GM19239 (cell line): ENCODE measurements around the gene GTPBP2.

Experiments used
- DNase-seq: peaks from one replicate; pipeline ENCODE4 v3.0.0; 2011; ENCODE audit warnings: low spot score; ENCODE audit not compliant: insufficient read length
- FAIRE-seq: peaks from 2 replicates; lab custom pipeline; 2011; peaks lifted over from hg19 to GRCh38; lab: Jason Lieb, UNC

Gene GTPBP2

GRCh38 chr6:43629104-43629504 lies at the start of gene GTPBP2:
TSS of gene GTPBP2 (minus strand) at chr6:43629264. CDS start at chr6:43629162, 102 bp downstream.
- peak; percentile 95 for FAIRE-seq
- DNase-seq: peak; percentile 89

GRCh38 chr6:43678341-43678740 lies 49.3 kb upstream of the GTPBP2 start:
- no peak for FAIRE-seq
- DNase-seq: no peak

GRCh38 chr6:43677759-43678158 lies 48.7 kb upstream of the GTPBP2 start:
- no peak for DNase-seq
- no peak for FAIRE-seq

GRCh38 chr6:43676962-43677606 lies 48.0 kb upstream of the GTPBP2 start:
- FAIRE-seq: no peak
- DNase-seq: no peak

GRCh38 chr6:43674921-43675320 lies 45.9 kb upstream of the GTPBP2 start:
- no peak for FAIRE-seq

GRCh38 chr6:43674291-43674690 lies 45.2 kb upstream of the GTPBP2 start:
- FAIRE-seq (no peak), DNase-seq (no peak)

More at GRCh38 chr6:43674921-43675320, 45.9 kb upstream of the GTPBP2 start:
- no peak for DNase-seq

- FAIRE-seq: no peak
- DNase-seq: no peak
Observed at GRCh38 chr6:43673444-43674084, 44.5 kb upstream of the GTPBP2 start.

GRCh38 chr6:43671801-43672690 lies 43.0 kb upstream of the GTPBP2 start:
- no peak for FAIRE-seq
- DNase-seq: no peak

GRCh38 chr6:43671011-43671800 lies 42.1 kb upstream of the GTPBP2 start:
- DNase-seq (no peak), FAIRE-seq (no peak)

- DNase-seq (no peak), FAIRE-seq (no peak)
Observed at GRCh38 chr6:43670623-43670986, 41.5 kb upstream of the GTPBP2 start.

GRCh38 chr6:43669922-43670622 lies 41.0 kb upstream of the GTPBP2 start:
- no peak for DNase-seq
- no peak for FAIRE-seq

- DNase-seq: no peak
- FAIRE-seq: no peak
Observed at GRCh38 chr6:43669050-43669921, 40.2 kb upstream of the GTPBP2 start.

GRCh38 chr6:43668151-43669028 lies 39.3 kb upstream of the GTPBP2 start:
- no peak for FAIRE-seq
- DNase-seq: peak; percentile 48

- DNase-seq (peak; percentile 83), FAIRE-seq (peak; percentile 96)
Observed at GRCh38 chr6:43667245-43668150, 38.4 kb upstream of the GTPBP2 start.

- FAIRE-seq: no peak
Observed at GRCh38 chr6:43666196-43666920, 37.3 kb upstream of the GTPBP2 start.

GRCh38 chr6:43665376-43665775 lies 36.3 kb upstream of the GTPBP2 start:
- DNase-seq (no peak), FAIRE-seq (no peak)

More at GRCh38 chr6:43666196-43666920, 37.3 kb upstream of the GTPBP2 start:
- DNase-seq: no peak
